ENCODE measurements around the gene PKP1.

PKP1 gene

GRCh38 chr1:201285846-201286245, 2.5 kb downstream of the PKP1 start:
- H3K27ac Mint-ChIP-seq: no peak overlapping the region
- H3K9me3 Mint-ChIP-seq: no peaks in the 10 kb centered on the region
- H3K27me3 Mint-ChIP-seq: peaks cover 70% of the 10 kb centered on the region
- H3K4me1 Mint-ChIP-seq: peaks cover 7% of the 10 kb centered on the region
- no peak overlapping the region for H3K4me3 Mint-ChIP-seq
- no peaks in the 10 kb centered on the region for H3K36me3 Mint-ChIP-seq
- ATAC-seq: no peak

DNA sequence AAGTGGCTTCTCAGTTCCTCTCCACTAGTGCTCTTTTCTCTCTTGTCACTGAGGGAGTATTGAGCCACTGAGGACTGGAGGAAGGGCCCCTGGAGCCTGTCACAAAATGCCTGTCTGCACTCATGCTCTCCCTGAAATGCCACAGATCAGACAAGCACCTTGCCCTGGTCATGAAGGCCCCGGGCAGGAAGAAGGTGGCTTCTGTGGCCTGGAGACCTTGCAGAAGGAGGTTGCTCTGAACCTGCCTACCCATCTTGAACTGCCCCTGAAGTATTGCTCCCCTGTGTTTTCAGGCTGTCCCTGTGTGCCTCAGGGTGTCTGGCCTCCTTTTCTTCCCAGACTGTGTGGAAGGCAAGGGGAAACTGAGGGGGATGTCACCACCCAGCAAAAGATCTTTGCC, 3.1 kb downstream of the PKP1 start:
- ATAC-seq: no peak
- Mint-ChIP-seq H3K9me3 (no peaks in the 10 kb centered on the region), H3K4me3 (no peak overlapping the region), H3K4me1 (peaks cover 7% of the 10 kb centered on the region), H3K36me3 (no peaks in the 10 kb centered on the region), H3K27me3 (peaks cover 75% of the 10 kb centered on the region), H3K27ac (no peak overlapping the region)

DNA sequence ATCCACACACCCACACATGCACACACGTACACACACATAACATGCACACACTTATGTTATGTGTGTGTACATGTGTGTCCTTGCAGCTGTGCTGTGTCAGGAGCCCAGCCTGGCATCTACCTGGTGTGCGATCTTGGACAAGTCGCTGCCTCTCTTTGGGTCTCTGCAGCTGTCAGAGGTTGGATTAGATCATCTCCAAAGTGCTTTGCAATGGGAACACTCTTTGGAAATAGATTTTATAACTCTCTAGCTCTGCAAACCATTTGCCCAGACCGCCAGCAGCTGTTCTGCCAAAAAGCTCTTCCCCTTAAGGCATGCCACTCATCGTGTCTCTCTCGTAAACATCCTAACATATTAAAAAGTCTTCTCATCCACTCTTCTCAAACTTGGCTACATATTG, 4.7 kb downstream of the PKP1 start:
- Mint-ChIP-seq H3K4me3 (no peak overlapping the region), H3K27ac (no peak overlapping the region), H3K9me3 (no peaks in the 10 kb centered on the region), H3K4me1 (peaks cover 4% of the 10 kb centered on the region), H3K36me3 (no peaks in the 10 kb centered on the region), H3K27me3 (peaks cover 78% of the 10 kb centered on the region)
- no peak for ATAC-seq

DNA sequence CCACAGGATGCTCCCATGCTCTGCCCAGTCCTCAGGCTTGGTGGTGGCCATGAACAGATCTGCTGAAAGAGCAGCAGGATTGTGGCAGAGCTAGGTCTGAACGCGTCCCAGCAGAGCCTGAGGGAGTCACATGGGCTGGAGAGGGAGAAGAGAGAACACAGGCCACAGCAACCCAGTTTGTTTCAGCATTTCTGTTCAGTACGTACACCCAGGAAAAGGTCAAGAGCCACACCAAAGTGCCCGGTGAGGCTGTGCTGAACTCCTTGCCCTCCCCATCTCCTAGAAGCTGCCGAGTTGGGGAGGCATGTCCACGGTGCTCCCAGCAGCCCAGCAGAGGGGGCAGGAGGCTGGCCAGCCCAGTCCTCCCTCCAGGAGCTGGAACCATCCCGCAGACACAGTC, 5.5 kb downstream of the PKP1 start:
- peaks cover 74% of the 10 kb centered on the region for H3K27me3 Mint-ChIP-seq
- H3K9me3 Mint-ChIP-seq: no peaks in the 10 kb centered on the region
- H3K4me1 Mint-ChIP-seq: no peaks in the 10 kb centered on the region
- H3K36me3 Mint-ChIP-seq: no peaks in the 10 kb centered on the region
- no peak for ATAC-seq
- no peak overlapping the region for H3K27ac Mint-ChIP-seq
- no peak overlapping the region for H3K4me3 Mint-ChIP-seq

DNA sequence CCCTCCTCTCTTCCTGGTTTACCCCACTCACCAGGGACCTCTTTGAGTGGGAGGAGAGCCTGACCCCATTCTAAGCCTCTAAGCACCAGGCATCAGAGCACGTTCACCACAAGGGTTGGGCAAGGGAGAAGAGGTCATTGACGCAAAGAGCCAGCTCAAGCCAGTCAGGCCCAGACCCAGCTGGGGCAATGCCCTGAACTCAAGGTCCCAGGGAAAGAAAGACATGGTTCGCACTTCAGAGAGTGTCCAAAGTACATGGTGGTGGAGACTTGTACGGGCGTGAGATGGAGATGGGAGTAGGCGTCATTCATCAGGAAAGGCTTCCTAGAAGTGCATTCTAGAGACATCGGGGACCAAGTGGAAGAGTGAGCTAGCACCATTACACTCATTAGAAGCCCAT, 7.2 kb downstream of the PKP1 start:
- Mint-ChIP-seq H3K27me3 (peaks cover 57% of the 10 kb centered on the region), H3K9me3 (no peaks in the 10 kb centered on the region), H3K27ac (no peak overlapping the region), H3K4me3 (no peak overlapping the region), H3K36me3 (no peaks in the 10 kb centered on the region), H3K4me1 (no peaks in the 10 kb centered on the region)
- ATAC-seq: no peak

GRCh38 chr1:201291916-201292315, 8.6 kb downstream of the PKP1 start:
- H3K4me1 Mint-ChIP-seq: no peaks in the 10 kb centered on the region
- ATAC-seq: no peak
- H3K4me3 Mint-ChIP-seq: no peak overlapping the region
- peaks cover 61% of the 10 kb centered on the region for H3K27me3 Mint-ChIP-seq
- no peak overlapping the region for H3K27ac Mint-ChIP-seq
- no peaks in the 10 kb centered on the region for H3K36me3 Mint-ChIP-seq
- H3K9me3 Mint-ChIP-seq: no peaks in the 10 kb centered on the region

DNA sequence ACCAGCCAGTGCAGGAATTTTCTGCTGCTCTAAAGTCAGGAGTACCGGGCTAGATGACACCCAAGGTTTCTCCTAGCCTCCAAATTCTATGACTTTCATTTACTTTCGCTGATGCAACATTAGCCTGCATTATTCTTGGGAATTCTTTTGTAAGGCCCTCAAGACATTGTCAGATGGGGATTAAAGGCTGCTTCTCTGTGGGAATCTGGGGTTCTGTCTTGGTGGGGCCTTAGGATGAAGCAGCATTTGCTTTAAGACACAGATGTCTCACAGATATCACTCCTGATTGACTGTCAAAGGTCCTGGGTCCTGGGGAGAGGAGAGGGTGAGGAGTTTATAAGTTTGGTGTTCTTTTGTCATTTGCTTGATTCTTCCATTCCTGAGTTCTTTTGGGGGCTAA, 11.6 kb downstream of the PKP1 start:
- Mint-ChIP-seq H3K4me3 (no peak overlapping the region), H3K27ac (no peak overlapping the region), H3K9me3 (no peaks in the 10 kb centered on the region), H3K27me3 (peaks cover 42% of the 10 kb centered on the region), H3K36me3 (no peaks in the 10 kb centered on the region), H3K4me1 (no peaks in the 10 kb centered on the region)
- no peak for ATAC-seq

- H3K27ac Mint-ChIP-seq: no peak overlapping the region
- H3K36me3 Mint-ChIP-seq: no peaks in the 10 kb centered on the region
- H3K4me1 Mint-ChIP-seq: no peaks in the 10 kb centered on the region
- H3K9me3 Mint-ChIP-seq: no peaks in the 10 kb centered on the region
- no peak overlapping the region for H3K4me3 Mint-ChIP-seq
- no peak for ATAC-seq
- peaks cover 38% of the 10 kb centered on the region for H3K27me3 Mint-ChIP-seq
Measured at GRCh38 chr1:201295346-201295745, 12.0 kb downstream of the PKP1 start.

GRCh38 chr1:201295861-201296260, 12.6 kb downstream of the PKP1 start:
- Mint-ChIP-seq H3K27ac (no peak overlapping the region), H3K4me1 (no peaks in the 10 kb centered on the region), H3K27me3 (peaks cover 32% of the 10 kb centered on the region), H3K36me3 (no peaks in the 10 kb centered on the region), H3K4me3 (no peak overlapping the region), H3K9me3 (no peaks in the 10 kb centered on the region)
- ATAC-seq: no peak

DNA sequence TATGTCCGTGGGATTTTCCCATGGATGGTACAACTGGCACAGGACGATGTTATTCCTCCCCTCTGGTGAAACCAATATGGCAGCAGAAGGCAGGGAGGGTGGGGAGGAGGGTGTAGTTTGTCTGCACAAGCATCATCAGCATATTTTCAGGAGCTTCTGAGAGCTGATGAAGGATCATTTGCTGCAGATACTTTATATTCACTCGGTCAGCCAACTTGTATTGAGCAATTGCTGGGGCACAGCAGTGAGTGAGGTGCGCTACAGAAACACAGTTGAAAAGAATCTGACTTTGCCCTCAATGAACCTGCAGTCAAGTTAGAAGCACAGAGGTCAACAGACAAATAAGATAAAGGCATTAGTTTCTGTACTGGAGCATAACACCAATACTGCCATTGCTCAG, 13.0 kb downstream of the PKP1 start:
- peaks cover 29% of the 10 kb centered on the region for H3K27me3 Mint-ChIP-seq
- no peaks in the 10 kb centered on the region for H3K9me3 Mint-ChIP-seq
- no peak overlapping the region for H3K4me3 Mint-ChIP-seq
- H3K4me1 Mint-ChIP-seq: no peaks in the 10 kb centered on the region
- no peak for ATAC-seq
- H3K36me3 Mint-ChIP-seq: no peaks in the 10 kb centered on the region
- no peak overlapping the region for H3K27ac Mint-ChIP-seq

DNA sequence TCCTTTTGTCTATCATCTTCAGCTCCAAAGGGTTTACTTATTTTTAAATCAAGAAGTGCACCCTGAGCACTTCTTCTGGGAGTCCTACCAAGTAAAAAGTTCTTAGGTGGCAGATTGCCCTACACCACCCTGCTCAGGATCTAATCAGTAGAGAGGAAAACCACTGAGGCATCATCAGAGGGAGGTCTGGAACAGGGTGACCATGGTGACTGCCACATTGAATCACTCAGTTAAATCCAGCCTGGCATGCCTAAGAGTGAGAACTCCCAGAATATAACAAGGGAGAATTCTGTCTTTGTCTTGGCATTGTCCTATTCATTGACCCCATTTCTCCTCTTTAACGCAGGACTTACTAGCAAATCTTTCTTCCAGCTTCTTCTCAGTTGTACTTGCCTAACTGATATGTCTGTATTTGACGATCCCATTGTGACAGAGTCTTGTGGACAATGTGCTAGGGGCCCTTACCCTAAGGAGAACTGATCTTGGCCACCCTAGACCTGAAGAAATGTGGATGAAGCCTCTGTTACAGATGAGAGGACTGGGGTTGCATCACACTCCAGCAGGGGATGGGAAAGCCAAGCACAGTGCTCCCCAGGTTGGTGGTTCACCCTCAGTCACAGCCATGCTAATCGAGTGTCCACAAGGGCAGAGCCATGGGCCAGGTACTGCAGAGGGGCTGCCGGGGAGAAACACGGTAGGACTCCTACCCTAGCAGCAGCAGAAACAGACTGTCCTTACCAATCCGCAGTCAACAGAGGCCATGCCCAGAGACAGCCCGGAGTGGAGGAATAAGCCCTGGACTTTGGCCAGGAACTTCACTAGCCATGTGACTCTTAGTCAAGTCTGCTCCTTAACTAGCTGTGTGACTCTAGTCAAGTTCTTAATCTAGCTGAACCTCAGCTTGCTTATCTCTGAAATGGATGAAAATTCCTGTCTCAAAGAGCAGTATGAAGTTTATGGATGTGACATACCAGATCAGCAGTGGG, 15.4 kb downstream of the PKP1 start:
- Mint-ChIP-seq H3K4me1 (no peaks in the 10 kb centered on the region), H3K9me3 (no peaks in the 10 kb centered on the region), H3K4me3 (no peak overlapping the region), H3K36me3 (no peaks in the 10 kb centered on the region), H3K27ac (no peak overlapping the region), H3K27me3 (peaks cover 21% of the 10 kb centered on the region)
- no peak for ATAC-seq

GRCh38 chr1:201299968-201300367, 16.7 kb downstream of the PKP1 start:
- Mint-ChIP-seq H3K36me3 (no peaks in the 10 kb centered on the region), H3K9me3 (no peaks in the 10 kb centered on the region), H3K4me3 (no peak overlapping the region), H3K27ac (no peak overlapping the region), H3K27me3 (peaks cover 23% of the 10 kb centered on the region), H3K4me1 (no peaks in the 10 kb centered on the region)
- ATAC-seq: no peak

DNA sequence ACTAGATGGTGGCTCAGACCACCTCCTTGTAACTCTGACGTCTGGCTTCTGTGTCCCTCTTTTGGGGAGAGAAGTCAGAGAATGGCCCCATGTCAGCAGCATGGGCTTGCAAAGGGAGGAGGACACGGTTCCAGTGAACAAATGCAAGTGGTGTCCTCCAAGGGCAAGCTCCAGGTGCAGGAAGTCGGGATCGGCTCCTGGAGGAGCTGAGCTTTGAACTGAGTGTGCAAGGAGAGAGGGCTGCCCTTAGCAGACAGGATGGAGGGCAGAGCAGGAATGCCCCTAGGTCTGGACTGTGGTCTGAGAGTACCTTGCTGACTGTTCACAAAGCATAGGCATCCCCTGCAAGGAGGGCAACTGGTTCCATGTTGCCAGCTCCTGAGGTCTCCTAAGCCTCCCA, 17.3 kb downstream of the PKP1 start:
- H3K27ac Mint-ChIP-seq: no peak overlapping the region
- no peaks in the 10 kb centered on the region for H3K9me3 Mint-ChIP-seq
- no peaks in the 10 kb centered on the region for H3K4me1 Mint-ChIP-seq
- ATAC-seq: no peak
- no peaks in the 10 kb centered on the region for H3K36me3 Mint-ChIP-seq
- H3K4me3 Mint-ChIP-seq: no peak overlapping the region
- H3K27me3 Mint-ChIP-seq: peaks cover 29% of the 10 kb centered on the region

DNA sequence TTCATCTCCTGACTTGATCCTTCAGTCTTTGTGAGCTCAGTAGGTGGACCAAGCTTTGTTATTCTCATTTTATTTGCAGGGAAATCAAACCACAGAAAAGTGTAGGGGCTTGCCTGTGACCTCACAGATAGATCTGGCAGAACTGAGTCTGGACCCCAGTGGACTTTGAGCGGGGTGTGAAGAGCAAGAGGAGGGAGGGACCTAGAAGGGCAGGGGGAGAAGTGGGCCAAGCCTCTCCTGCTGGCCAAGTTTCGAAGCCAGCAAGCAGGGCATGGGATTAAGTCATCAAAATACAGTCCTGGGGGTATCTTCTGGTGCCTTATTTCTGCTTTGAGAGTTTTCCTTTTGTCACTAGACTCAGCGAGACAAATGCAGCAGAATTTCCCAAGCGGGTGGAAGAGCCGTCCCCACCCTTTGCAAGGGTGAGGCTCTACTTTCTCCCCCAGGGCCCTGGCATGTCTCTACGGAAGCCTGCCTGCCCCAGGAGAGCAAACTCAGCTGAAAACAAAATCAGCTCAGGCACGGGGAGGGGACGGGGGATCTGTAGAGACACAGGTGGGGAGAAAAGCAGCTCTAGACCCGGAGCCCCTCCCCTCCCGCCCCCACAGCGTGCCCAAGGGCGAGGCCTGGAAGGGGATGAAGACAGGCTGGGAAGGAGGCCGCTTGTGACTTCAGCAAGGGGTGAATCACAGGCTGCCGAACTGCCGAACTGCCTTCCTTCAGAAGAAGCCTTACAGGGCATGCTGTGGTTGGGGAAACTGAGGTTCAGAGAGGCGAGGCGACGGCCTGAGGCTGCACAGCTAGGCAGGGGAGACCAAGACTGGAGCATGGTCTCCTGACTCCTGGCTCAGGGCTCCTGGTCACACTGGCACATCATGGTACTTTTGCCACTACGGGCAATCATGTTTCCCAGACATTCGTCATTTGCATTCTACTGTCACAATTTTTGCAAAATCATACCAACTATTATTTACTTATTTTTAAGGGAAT, 19.2 kb downstream of the PKP1 start:
- H3K4me1 Mint-ChIP-seq: no peaks in the 10 kb centered on the region
- no peak for ATAC-seq

GRCh38 chr1:201304126-201304525, 20.8 kb downstream of the PKP1 start:
- no peaks in the 10 kb centered on the region for H3K36me3 Mint-ChIP-seq
- H3K9me3 Mint-ChIP-seq: no peaks in the 10 kb centered on the region
- no peak for ATAC-seq
- H3K27me3 Mint-ChIP-seq: peaks cover 45% of the 10 kb centered on the region
- H3K4me3 Mint-ChIP-seq: no peak overlapping the region
- H3K4me1 Mint-ChIP-seq: no peaks in the 10 kb centered on the region
- H3K27ac Mint-ChIP-seq: no peak overlapping the region

More for the DNA sequence above, 19.2 kb downstream of the PKP1 start:
- H3K4me3 Mint-ChIP-seq: no peak overlapping the region
- H3K36me3 Mint-ChIP-seq: no peaks in the 10 kb centered on the region
- peaks cover 28% of the 10 kb centered on the region for H3K27me3 Mint-ChIP-seq
- H3K9me3 Mint-ChIP-seq: no peaks in the 10 kb centered on the region
- H3K27ac Mint-ChIP-seq: no peak overlapping the region
